ENCODE data around the gene SPPL2A.
"Not testable (repeated sequence)": the region's sequence is repeated elsewhere in the genome, so short reads cannot be mapped to it uniquely, and the experiment has no call there.

SPPL2A gene

GRCh38 chr15:50767332-50767861 is 1.9 kb upstream of the SPPL2A start:
- no peak for DNase-seq

GRCh38 chr15:50764461-50765194 is 878 bp downstream of the SPPL2A start:
- DNase-seq, result no peak

- DNase-seq, result no peak
Observed at GRCh38 chr15:50758712-50759205, 6.7 kb downstream of the SPPL2A start.

DNA sequence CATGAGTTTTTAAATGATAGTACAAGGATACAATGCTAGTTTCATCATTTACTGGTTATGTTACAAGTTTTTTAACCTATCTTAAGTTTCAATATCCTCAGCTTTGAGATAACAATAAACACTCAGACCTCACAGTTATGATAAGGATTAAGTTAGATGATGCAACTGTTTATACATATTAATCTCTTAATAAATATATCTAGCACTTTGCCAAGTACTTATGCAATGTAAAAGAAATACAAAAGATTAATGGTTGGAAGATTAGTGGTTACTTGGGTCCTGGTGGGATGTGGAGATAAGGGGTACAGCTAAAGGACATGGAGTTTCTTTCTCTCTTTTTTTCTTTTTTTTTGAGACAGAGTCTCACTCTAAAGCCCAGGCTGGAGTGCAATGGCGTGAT is 12.0 kb downstream of the SPPL2A start:
- no peak for DNase-seq

DNA sequence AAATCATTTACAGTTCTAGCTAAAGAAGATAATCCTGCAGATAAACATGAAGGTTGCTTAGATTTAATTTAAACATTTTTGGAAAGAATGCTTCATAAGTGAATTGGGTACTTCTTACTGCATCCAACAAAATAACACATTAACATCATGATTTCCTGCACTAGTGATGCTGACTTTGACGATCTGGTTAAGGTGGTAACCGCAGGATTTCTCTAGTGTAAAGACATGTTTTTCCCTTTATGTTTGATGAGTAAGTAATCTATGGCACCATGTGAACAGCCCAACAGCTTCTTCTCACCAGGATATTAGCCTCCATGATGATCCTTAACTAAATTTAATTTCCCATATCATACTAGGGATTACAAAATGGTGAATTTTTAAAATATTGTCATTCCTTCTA is 14.1 kb downstream of the SPPL2A start:
- no peak for DNase-seq

GRCh38 chr15:50750227-50750705 is 15.2 kb downstream of the SPPL2A start:
- no peak for DNase-seq

DNA sequence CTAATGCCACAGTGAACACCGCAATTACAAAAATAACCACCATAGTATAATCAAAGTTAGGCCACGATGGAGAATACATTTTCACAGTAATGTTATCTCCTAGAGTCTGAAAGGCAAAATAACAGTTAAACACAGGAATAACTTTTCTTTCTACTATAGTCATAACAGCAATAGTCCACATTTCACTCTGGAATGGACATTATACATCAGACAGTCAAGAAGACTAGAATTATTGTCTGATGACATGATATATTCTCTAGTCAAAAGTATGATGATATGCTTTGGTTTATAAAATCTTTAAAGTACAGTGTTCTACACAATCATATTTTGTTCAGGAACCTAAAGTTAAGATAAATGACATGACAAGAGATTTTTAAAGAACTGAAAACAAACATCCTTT is 18.0 kb downstream of the SPPL2A start:
- no peak for DNase-seq

DNA sequence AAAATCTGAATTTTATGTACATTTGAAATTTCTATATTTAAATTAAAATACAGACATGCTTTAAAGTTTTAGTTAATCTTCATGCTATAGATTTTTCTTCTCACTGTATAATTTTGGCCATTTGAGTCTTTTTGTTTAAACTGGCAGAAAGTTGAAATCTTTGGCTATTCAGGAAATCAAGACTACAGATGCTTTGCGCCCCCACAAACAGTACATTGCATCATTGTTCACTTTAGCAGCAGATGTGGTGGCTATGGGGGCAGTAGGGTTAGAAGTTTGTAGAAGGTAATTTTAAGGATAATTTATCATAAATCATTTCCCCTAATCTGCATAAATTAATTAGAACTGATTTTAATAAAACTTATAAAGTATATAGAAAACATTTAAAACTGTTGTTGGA is 20.9 kb downstream of the SPPL2A start:
- no peak for DNase-seq

GRCh38 chr15:50740955-50741354 is 24.6 kb downstream of the SPPL2A start:
- DNase-seq, result no peak

GRCh38 chr15:50736823-50737222 is 28.7 kb downstream of the SPPL2A start:
- DNase-seq, result no peak

DNA sequence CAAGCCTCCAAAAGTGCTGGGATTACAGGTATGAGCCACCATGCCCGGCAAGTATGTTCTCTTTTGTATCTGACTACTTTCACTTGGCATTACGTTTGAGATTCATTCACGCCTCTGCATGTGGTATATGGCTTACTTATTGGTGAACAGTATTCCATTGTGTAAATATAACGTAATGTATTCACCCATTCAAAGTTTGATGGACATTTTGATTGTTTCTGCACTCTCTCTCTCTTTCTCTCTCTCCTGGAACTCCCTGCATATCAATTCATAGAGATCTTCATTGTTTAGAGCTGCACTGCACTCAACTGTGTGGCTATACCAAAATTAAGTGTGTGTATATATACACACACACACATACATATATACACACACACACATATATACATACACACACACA is 30.4 kb downstream of the SPPL2A start:
- DNase-seq, result no peak

DNA sequence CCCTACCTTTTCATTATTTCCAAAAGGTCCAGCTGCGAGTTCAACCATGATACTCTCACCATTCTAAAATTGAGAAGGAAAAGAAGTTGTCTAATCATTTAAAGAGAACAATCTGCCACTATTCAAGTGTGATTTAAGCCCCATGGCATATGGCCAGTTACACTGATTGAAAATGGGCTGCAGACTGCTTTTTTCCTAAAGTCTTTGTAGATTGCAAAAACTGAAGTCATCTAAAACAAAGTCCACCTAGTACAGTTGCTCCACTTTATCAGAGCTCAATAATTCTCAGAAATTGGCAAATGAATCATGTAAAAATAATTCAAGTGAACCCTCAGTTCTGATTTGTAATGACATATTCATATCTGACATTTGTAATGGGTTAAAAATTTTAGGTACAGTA is 39.2 kb downstream of the SPPL2A start:
- no peak for DNase-seq

DNA sequence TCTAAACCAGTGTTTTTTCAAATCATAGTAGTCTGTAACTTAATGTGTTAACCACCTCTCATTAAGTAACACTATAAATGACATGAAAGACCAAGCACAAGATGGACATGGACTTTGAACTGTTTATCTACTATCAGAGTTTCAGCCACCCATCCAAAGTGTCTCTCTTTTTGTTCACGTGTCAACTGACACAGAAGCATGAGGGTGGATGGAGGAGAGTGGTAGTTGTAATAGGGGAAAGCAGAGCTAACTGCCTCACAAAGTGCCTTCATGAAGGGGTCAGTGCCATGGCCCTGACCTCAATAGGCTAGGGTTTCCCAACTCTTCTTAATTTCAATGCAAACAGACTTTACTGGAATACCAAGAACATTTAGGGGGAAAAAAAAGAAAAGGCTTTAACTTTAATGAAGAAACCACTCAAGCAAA is 46.8 kb downstream of the SPPL2A start:
- DNase-seq, result no peak

GRCh38 chr15:50712018-50712417 is 53.5 kb downstream of the SPPL2A start:
- DNase-seq, result no peak

DNA sequence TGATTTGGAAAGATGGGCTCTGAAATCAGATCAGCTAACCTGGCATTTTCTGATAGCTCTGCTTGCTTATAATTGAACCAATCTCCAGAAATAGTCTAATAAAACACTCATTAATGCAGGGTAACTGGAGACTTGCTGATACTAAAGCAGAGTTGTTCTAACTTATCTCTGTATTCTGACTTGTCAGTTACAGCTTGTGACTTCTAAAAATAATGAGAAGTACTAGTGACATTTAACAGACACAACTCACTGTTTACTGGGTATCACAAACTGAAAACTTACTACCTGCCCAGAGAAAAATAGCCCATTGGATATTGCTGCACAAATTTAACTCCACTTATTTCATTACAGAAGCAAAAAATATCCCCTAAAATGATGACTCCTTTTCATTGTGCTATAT is 54.9 kb downstream of the SPPL2A start:
- DNase-seq, result no peak

GRCh38 chr15:50707878-50708427 is 57.6 kb downstream of the SPPL2A start:
- DNase-seq, result no peak

GRCh38 chr15:50702762-50703334 is 62.7 kb downstream of the SPPL2A start:
- no peak for DNase-seq

GRCh38 chr15:50698101-50698500 is 67.4 kb downstream of the SPPL2A start:
- no peak for DNase-seq

DNA sequence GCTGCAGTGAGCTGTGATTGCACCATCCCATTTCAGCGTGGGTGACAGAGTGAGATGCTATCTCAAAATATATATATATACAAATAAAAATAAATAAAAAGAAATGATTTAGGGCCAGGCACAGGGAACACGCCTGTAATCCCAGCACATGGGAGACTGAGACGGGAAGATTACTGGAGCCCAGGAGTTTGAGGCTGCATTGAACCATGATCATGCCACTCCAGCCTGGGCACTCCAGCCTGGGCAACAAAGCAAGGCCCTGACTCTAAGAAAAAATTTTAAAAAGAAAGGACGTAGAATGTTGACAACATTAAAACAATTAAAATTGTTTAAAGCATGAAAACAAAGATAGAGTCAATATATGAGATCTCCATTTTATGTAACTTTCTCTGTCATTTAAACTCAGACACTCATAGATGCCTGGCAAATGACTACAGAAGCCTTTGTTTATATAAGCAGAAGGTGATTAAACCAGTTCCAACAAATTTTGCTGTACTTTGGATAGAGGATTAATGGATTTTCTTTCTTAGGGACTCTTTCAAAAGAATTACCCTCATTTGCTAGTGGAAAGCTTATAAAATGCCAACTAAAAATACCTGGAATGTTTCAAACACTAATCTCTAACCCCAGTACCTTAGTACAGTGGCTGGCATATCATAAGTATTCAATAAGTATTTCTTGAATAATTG is 68.3 kb downstream of the SPPL2A start:
- DNase-seq, result no peak

DNA sequence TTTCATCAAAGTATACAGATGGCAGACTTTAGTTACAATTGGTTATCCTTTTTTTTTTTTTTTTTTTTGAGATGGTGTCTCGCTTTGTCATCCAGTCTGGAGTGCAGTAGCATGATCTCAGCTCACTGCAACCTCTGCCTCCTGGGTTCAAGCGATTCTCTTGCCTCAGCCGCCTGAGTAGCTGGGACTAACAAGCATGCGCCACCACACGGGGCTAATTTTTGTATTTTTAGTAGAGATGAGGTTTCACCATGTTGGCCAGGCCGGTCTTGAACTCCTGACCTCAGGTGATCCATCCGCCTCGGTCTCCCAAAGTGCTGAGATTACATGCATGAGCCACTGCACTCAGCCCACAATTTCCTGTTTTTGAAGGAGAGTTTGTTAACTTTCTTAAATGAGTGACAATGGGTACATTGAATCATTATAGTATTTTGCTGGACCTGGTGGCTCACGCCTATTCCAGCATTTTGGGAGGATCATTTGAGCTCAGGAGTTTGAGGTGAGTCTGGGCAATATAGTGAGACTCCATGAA is 70.8 kb downstream of the SPPL2A start:
- DNase-seq, result not testable (repeated sequence)

- no peak for DNase-seq
Observed at GRCh38 chr15:50687302-50687902, 78.1 kb downstream of the SPPL2A start.

GRCh38 chr15:50686469-50687301 is 78.8 kb downstream of the SPPL2A start, which contains the start of gene TRPM7:
TSS of gene TRPM7 (minus strand) at chr15:50686797. CDS start at chr15:50686533, 264 bp downstream.
- DNase-seq, result peak; percentile 89
